GM12878 (cell line): Measurements from ENCODE around the gene SPDYC. TPM values are rescaled to one million over a fixed set of nuclear protein-coding genes. Genes with fewer than 3 reads are reported as not detected.
A peak's percentile ranks its signal among the peaks of the same experiment; 100 is the strongest.

Experiments used
- BACH1 ChIP-seq: fragments of 450-650 bp; IDR thresholded peaks from 2 replicates; pipeline ENCODE4 v1.6.1; 2017; ENCODE audit warnings: mild to moderate bottlenecking, borderline replicate concordance
- BHLHE40 ChIP-seq, 2 experiments: fragments of 450-650 bp in 1 of 2; IDR thresholded peaks; 2 replicates each; pipeline ENCODE4 v1.6.1; 2011 to 2017; ENCODE audit warnings: low read depth in 2 of 2, borderline replicate concordance in 1 of 2, improper control_type of control experiment in 1 of 2, low read length in 1 of 2, mild to moderate bottlenecking in 1 of 2
- BRCA1 ChIP-seq: IDR thresholded peaks from 2 replicates; pipeline ENCODE4 v1.6.1; 2011; ENCODE audit warnings: low read depth, low read length, improper control_type of control experiment
- CTCF ChIP-seq, 3 experiments: IDR thresholded peaks in 2 of 3; conservative IDR thresholded peaks in 1 of 3; 2 replicates each; pipeline ENCODE4 v1.5.1; 2011; ENCODE audit warnings: low read depth in 3 of 3, low read length in 3 of 3, mild to moderate bottlenecking in 3 of 3, control low read depth in 2 of 3, moderate library complexity in 2 of 3, inconsistent platforms in 1 of 3, mixed read lengths in 1 of 3; ENCODE audit not compliant: control insufficient read depth in 2 of 3, insufficient read depth in 1 of 3; ENCODE audit errors: extremely low read depth in 1 of 3
- EED ChIP-seq: sonication (generic); IDR thresholded peaks from 2 replicates; pipeline ENCODE4 v1.6.1; 2016; ENCODE audit warnings: antibody characterized with exemption, low read depth
- FOXK2 ChIP-seq: fragments of 450-650 bp; IDR thresholded peaks from 2 replicates; pipeline ENCODE4 v1.6.1; 2017; ENCODE audit warnings: mild to moderate bottlenecking, moderate library complexity
- GABPA ChIP-seq: IDR thresholded peaks from 2 replicates; pipeline ENCODE4 v1.6.1; 2014; ENCODE audit warnings: antibody characterized with exemption, low read depth, mild to moderate bottlenecking, inconsistent platforms
- KLF5 ChIP-seq: fragments of 450-650 bp; IDR thresholded peaks from 2 replicates; pipeline ENCODE4 v1.6.1; 2014; ENCODE audit warnings: mild to moderate bottlenecking; ENCODE audit not compliant: partially characterized antibody
- LARP7 ChIP-seq: fragments of 450-650 bp; IDR thresholded peaks from 2 replicates; pipeline ENCODE4 v1.6.1; 2017; ENCODE audit warnings: mild to moderate bottlenecking
- NR2C2 ChIP-seq: IDR thresholded peaks from 2 replicates; pipeline ENCODE4 v1.6.1; 2011; ENCODE audit warnings: borderline replicate concordance, low read depth; ENCODE audit not compliant: control insufficient read depth, insufficient read length
- POU2F2 ChIP-seq: IDR thresholded peaks from 3 replicates; pipeline ENCODE4 v1.6.1; 2011; ENCODE audit warnings: low read depth, mild to moderate bottlenecking, low read length, borderline replicate concordance
- RAD21 ChIP-seq: IDR thresholded peaks from 2 replicates; pipeline ENCODE4 v1.6.1; 2011; ENCODE audit warnings: mild to moderate bottlenecking, low read depth, low read length, moderate library complexity; ENCODE audit not compliant: insufficient read depth
- RBBP5 ChIP-seq: fragments of 200-600 bp; sonication (generic); conservative IDR thresholded peaks from 2 replicates; pipeline ENCODE4 v1.6.1; 2016
- SRF ChIP-seq, 2 experiments: IDR thresholded peaks; 2 replicates each; pipeline ENCODE4 v1.6.1; 2011; ENCODE audit warnings: low read depth in 2 of 2, low read length in 2 of 2, mild to moderate bottlenecking in 1 of 2, moderate library complexity in 1 of 2
- STAT1 ChIP-seq: fragments of 450-650 bp; conservative IDR thresholded peaks from 2 replicates; pipeline ENCODE4 v1.6.1; 2014; ENCODE audit warnings: antibody characterized with exemption, mild to moderate bottlenecking
- SUZ12 ChIP-seq: fragments of 200-600 bp; sonication (generic); IDR thresholded peaks from one replicate; pipeline ENCODE4 v1.6.1; 2018; ENCODE audit warnings: antibody characterized with exemption, mild to moderate bottlenecking; ENCODE audit not compliant: unreplicated experiment
- ZBED1 ChIP-seq: IDR thresholded peaks from 2 replicates; pipeline ENCODE4 v1.6.1; 2016; ENCODE audit warnings: borderline replicate concordance
- ZNF217 ChIP-seq: fragments of 450-650 bp; IDR thresholded peaks from 2 replicates; pipeline ENCODE4 v1.6.1; 2017; ENCODE audit warnings: antibody characterized with exemption, mild to moderate bottlenecking
- polyA plus RNA-seq, 11 experiments: library from polyadenylated mRNA; depleted of rRNA in 4 of 11; unstranded in 6 of 11; stranded (reverse) in 5 of 11; fragments of >200 nt; fragmentation: Nextera tagmentation in 4 of 11; fragmentation: Illumina TruSeq in 1 of 11; extraction: Ambion mirVana in 4 of 11; extraction: Trizol in 1 of 11; gene quantifications; 1 replicate in 1 of 11; 2 replicates in 10 of 11; pipeline versions ENCODE4 v1.2.1 to v1.2.3, GENCODE V29; 2011 to 2016; ENCODE audit warnings: inconsistent platforms in 2 of 11, missing spikeins in 2 of 11, low read depth in 1 of 11
- total RNA-seq, 4 experiments: library from RNA; depleted of rRNA in 3 of 4; stranded (reverse); fragments of >200 nt in 3 of 4; fragmentation: Illumina TruSeq in 1 of 4; extraction: Trizol in 1 of 4; gene quantifications; 2 replicates each; pipeline versions ENCODE4 v1.2.1 to v1.2.3, GENCODE V29; 2013 to 2021
- TF ChIP-seq, protein P1 (sequence below): fragments of 450-650 bp; conservative IDR thresholded peaks from 2 replicates; pipeline ENCODE4 v1.6.1; 2017; ENCODE audit warnings: mild to moderate bottlenecking, moderate library complexity
- TF ChIP-seq, protein P2 (sequence below): fragments of 450-650 bp; IDR thresholded peaks from 2 replicates; pipeline ENCODE4 v1.6.1; 2017; ENCODE audit warnings: mild to moderate bottlenecking, moderate library complexity
- TF ChIP-seq, protein P3 (sequence below): fragments of 150-350 bp; IDR thresholded peaks from 2 replicates; pipeline ENCODE4 v1.6.1; 2014; ENCODE audit warnings: mild to moderate bottlenecking, low read depth, low read length

Gene SPDYC
- total and polyA plus RNA-seq, 10 of the 15 experiments (the other 5 are each of a cell fraction or from before 2014, with no cell fraction given), result not detected

GRCh38 chr11:65180877-65181568 is 11.0 kb downstream of the SPDYC start (continued):
- TF ChIP-seq BHLHE40 (IDR thresholded peaks at IDR 0.05; ENCODE audit: borderline replicate concordance in 1 of 2, low read depth in 2 of 2, low read length in 1 of 2) (peak; percentile 29 to 59; a peak in 2 of 4 replicates), RBBP5 (no peak), LARP7 (peak; percentile 96), POU2F2 (no peak), NR2C2 (no peak), KLF5 (no peak), BRCA1 (no peak), BACH1 (peak; percentile 84), EED (peak; percentile 73), ZBED1 (no peak), STAT1 (no peak), ZNF217 (peak; percentile 55), FOXK2 (no peak), SRF (IDR thresholded peaks at IDR 0.05; ENCODE audit: low read depth in 2 of 2, low read length in 2 of 2) (no peak), SUZ12 (no peak), CTCF (IDR thresholded peaks at IDR 0.05 in 2 of 3, conservative IDR thresholded peaks at IDR 0.05 in 1 of 3; ENCODE audit: control insufficient read depth in 2 of 3, extremely low read depth in 1 of 3, insufficient read depth in 1 of 3, low read depth in 3 of 3, low read length in 3 of 3) (peak; percentile 66 to 83 (median 72)), RAD21 (peak; percentile 87), GABPA (no peak)
- TF ChIP-seq, protein P1, sequence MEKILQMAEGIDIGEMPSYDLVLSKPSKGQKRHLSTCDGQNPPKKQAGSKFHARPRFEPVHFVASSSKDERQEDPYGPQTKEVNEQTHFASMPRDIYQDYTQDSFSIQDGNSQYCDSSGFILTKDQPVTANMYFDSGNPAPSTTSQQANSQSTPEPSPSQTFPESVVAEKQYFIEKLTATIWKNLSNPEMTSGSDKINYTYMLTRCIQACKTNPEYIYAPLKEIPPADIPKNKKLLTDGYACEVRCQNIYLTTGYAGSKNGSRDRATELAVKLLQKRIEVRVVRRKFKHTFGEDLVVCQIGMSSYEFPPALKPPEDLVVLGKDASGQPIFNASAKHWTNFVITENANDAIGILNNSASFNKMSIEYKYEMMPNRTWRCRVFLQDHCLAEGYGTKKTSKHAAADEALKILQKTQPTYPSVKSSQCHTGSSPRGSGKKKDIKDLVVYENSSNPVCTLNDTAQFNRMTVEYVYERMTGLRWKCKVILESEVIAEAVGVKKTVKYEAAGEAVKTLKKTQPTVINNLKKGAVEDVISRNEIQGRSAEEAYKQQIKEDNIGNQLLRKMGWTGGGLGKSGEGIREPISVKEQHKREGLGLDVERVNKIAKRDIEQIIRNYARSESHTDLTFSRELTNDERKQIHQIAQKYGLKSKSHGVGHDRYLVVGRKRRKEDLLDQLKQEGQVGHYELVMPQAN, result peak; percentile 90
- TF ChIP-seq, protein P2, sequence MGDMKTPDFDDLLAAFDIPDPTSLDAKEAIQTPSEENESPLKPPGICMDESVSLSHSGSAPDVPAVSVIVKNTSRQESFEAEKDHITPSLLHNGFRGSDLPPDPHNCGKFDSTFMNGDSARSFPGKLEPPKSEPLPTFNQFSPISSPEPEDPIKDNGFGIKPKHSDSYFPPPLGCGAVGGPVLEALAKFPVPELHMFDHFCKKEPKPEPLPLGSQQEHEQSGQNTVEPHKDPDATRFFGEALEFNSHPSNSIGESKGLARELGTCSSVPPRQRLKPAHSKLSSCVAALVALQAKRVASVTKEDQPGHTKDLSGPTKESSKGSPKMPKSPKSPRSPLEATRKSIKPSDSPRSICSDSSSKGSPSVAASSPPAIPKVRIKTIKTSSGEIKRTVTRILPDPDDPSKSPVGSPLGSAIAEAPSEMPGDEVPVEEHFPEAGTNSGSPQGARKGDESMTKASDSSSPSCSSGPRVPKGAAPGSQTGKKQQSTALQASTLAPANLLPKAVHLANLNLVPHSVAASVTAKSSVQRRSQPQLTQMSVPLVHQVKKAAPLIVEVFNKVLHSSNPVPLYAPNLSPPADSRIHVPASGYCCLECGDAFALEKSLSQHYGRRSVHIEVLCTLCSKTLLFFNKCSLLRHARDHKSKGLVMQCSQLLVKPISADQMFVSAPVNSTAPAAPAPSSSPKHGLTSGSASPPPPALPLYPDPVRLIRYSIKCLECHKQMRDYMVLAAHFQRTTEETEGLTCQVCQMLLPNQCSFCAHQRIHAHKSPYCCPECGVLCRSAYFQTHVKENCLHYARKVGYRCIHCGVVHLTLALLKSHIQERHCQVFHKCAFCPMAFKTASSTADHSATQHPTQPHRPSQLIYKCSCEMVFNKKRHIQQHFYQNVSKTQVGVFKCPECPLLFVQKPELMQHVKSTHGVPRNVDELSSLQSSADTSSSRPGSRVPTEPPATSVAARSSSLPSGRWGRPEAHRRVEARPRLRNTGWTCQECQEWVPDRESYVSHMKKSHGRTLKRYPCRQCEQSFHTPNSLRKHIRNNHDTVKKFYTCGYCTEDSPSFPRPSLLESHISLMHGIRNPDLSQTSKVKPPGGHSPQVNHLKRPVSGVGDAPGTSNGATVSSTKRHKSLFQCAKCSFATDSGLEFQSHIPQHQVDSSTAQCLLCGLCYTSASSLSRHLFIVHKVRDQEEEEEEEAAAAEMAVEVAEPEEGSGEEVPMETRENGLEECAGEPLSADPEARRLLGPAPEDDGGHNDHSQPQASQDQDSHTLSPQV, result no peak
- TF ChIP-seq, protein P3, sequence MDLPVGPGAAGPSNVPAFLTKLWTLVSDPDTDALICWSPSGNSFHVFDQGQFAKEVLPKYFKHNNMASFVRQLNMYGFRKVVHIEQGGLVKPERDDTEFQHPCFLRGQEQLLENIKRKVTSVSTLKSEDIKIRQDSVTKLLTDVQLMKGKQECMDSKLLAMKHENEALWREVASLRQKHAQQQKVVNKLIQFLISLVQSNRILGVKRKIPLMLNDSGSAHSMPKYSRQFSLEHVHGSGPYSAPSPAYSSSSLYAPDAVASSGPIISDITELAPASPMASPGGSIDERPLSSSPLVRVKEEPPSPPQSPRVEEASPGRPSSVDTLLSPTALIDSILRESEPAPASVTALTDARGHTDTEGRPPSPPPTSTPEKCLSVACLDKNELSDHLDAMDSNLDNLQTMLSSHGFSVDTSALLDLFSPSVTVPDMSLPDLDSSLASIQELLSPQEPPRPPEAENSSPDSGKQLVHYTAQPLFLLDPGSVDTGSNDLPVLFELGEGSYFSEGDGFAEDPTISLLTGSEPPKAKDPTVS, result no peak
